NCI-H1105 treated with DMSO at 0.1 percent for 48 hours (cell line): ENCODE results near the gene ASCC1.
"Not testable (repeated sequence)": the region's sequence is repeated elsewhere in the genome, so short reads cannot be mapped to it uniquely, and the experiment has no call there.

Experiments used
- DNase-seq: peaks from one replicate; lab custom pipeline; 2025; lab: John Stamatoyannopoulos, UW

Gene ASCC1

DNA sequence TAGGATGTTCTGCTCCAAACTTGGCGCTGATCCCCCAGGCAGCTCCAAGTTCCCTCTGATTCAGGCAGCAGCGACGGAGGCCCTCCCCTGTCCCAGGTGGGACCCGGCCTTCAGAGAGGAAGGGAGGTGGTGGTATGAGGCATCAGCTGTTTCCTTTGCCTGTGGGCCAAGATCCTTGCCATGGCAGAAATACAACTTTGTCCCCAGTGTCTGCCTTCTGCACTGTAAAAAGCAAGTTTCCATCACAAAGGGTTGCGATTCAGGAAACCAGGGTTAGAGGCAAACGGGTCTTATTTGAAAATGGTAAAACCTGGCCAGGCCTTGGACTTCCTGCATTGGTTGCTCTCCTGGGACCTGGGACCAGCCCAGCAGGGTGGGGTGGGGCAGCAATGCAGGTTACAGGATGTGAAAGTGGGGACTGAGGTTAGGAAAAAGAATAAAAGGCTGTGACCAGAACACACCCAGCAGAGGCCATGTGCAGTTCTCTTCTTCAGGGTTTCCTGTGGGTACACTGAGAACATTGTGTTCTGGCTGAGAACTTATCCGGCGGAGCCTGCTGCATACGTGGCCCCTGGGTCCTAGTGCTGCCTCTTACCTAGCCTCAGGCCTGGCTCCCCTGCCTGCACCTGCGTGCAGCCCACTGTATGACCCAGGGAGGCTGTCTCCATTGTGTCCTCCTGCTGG is 32.5 kb upstream of the ASCC1 start:
- no peak for DNase-seq

DNA sequence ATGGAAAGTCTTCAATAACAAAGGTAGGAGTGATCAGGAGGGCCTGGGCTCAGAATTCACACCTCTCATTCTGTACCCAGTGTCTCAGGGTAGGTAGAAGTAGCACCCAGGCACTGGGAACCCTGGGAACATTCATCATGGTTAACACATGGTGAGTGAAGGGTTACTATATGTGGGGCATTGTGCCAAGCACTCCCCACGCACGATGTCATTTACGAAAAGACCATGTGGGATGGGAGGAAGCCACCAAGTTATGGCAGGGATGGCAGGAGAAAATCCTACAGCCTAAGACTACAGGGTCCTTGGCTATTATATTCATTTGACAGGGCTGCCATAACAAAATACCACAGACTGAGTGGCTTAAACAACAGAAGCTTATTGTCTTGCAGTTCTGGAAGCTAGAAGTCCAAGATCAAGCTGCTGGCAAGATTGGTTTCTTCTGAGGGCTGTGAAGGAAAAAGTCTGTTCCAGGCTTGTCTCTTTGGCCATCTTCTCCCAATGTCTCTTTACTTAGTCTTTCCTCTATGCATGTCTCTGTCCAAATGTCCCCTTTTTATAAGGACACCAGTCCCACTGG is 30.0 kb upstream of the ASCC1 start:
- DNase-seq: no peak

DNA sequence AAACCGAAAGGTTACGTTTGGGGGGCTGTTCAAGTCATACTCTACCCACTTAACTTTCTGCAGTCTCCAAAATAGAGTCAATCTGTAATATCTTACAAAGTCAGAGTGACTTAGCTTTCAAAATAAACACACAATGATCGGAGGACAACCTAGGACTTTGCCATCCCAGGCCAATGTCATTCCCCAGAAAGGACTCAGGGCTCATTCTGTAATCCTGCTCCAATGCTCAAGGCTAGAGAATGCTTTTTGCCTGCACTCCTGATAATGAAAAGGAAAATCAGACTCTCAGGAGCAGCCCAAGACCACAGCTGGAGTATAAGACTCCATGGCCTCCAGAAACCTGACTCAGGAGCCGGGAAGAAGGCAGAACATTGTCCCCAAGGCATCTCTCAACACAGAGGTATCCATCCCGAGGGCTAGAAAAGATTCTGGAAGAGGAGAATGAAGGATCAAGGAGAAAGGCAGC is 28.5 kb upstream of the ASCC1 start:
- DNase-seq: no peak

DNA sequence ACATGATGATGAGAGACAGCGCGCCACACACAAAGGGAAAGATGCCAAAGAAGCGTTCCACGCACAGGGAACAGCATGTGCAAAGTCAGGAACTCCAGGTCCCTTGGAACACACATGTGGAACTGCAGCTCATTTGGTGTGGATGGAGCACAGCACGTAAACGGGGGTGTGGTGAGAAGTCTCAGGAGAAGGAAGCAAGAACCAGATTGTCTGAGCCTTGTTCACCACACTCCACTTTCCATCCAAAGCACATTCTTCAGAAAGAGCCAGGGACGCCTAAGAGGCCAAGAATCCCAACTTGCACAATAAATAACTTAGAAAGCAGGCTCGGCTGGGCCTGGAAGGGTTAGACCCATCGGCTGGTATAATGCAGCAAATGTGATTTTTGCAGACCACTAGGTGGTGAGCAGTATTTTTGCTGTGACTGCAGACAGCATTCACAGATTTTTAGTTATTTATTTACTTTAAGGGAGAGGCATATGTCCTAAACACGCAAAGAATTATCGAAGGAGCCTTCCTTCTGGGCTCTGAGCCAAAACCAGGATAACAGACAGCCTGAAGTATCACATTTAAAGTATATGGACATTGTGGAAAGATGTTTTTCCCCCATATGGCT is 27.9 kb upstream of the ASCC1 start:
- no peak for DNase-seq

DNA sequence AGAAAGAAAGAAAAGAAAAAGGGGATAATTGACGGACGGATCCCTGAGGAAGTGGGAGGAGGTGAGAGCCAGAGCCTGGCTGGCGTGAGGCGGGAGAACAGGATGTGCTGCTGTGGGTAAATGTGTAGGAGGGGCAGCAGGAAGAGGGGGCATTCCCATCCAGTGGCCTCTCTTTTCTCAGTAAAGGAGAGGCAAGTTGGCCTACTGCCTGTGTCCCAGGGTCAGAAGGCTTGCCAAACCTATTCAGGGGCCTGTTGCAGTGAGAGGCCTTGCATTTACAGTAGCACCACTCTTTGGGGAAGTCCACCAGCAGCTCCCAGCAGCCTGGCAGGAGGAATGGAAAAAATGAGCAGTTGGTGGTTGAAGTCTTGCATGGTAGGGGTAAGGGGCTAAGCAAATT is 26.6 kb upstream of the ASCC1 start:
- no peak for DNase-seq

DNA sequence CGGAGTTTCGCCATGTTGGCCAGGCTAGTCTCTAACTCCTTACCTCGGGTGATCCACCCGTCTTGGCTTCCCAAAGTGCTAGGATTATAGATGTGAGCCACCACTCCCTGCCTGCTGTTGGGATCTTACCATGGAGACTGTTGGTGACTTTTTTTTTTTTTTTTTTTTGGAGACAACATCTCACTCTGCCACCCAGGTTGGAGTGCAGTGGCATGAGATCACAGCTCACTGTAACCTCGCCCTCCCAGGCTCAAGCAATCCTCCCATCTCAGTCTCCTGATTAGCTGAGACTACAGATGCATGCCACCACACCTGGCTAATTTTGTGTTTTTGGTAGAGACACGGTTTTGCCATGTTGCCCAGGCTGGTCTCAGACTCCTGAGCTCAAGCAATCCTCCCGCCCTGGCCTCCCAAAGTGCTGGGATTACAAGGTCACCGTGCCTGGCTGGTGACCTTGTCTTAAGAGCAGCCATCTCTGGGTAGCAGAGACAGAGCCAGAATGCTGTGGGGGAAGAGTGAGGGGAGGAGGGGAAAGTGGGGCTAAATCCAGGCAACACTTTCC is 25.7 kb upstream of the ASCC1 start:
- DNase-seq: no peak

DNA sequence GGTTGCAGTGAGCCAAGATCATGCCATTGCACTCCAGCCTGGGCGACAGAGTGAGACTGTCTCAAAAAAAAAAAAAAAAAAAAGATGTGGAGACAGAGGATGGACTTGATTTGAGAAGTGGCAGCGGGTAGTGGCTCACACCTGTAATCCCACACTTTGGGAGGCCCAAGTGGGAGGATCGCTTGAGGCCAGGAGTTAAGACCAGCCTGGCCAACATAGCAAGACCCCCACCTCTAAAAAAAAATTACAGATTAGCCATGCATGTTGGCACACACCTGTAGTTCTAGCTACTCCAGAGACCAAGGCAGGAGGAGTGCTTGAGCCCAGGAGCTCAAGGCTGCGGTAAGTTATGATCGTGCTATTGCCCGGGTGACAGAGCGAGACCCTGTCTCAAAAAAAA is 24.3 kb upstream of the ASCC1 start:
- no peak for DNase-seq

DNA sequence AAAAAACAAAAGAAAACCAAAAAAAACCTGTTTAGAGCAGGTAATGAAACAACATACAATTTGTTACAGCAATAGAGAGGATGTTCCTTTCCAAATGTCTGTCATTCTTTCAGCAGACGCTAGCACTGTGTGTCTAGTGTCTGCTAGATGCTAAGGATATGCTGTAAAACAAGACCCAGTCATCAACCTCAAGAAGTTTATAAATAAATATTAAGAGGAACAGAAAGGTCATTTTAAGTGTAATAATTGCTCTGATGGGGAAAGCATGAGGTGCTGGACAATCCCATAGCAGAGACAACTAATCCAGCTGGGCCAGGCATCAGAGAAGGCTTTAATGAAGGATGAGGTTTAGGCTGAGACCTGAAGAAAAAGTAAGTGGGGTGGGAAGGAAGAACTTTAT is 23.3 kb upstream of the ASCC1 start:
- no peak for DNase-seq

DNA sequence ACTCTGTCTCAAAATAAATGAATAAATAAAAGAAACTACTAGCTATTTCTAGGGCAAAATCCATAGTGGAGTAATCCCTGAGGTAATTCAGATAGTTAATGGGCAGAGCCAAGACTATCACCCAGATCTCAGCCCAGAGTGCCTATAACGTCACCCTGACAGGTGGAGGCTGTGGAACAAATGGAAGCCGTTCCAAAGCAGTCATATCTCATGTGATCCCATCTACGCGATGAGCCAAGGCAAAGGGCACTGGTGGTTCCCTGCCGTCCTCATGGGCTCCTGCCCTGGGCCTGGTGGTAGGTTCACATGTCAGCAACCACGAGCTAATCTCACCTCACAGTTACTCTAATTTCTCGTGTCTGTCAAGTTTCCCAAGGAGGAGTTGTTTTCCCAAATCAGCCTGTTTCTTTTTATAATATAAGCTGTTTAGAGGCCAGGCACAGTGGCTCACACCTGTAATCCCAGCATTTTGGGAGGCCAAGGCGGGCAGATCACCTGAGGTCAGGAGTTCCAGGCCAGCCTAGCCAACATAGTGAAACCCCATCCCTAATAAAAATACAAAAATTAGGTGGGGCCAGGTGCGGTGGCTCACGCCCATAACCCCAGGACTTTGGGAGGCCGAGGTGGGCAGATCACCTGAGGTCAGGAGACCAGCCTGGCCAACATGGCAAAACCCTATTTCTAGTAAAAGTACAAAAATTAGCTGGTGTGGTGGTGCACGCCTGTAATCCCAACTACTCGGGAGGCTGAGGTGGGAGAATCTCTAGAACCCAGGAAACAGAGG is 22.5 kb upstream of the ASCC1 start:
- DNase-seq: no peak

DNA sequence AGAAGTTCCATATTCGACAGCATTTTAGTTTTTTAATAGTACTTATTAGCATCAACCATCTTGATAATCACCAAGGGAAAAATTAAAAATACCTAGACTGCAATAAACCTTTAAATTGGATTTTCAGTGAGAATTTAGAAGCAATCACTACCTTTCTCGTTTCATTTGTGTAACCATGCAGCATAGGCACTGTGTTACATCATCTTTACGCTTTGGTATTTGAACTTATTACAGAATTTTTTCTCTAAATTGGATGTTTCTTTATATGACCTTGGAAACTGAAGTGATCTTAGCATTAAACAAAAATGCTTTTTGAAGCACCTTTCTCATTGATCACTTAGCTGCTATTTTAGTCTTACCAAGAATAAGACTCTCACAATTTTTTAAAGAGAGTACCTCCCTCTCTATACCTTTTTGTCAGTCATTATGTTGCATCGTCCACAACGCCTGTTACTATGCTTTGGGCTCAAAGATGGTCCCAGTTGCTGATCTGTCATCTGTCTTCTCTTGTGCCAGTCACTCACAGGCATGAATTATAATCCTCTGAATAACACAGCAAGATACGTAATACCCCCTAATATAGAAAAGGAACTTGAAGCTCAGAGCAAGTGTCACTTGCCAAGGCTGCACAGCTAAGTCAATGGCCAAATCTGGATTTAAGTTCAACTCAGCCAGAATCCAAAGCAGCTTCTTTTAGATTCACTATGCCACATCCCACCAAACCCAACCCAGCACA is 19.6 kb upstream of the ASCC1 start:
- no peak for DNase-seq

DNA sequence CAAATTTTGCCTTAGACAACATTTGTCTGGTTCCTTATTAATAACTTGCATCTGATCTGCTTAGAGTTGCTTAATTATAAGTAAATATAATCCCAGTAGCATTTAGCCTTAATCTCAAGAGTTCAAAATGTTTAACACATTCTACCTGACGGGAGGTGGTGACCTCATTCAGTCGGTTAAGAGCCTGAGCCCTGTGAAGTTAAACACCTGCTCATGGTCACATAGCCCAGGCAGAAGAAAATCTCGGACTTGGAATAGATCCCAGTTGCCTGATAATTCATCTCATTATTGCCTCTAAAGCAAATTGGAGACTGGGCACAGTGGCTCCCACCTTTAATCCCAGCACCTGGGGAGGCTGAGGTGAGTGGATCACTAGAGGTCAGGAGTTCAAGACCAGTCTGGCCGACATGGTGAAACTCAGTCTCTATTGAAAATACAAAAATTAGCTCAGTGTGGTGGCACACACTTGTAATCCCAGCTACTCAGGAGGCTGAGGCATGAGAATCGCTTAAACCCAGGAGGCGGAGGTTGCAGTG is 18.6 kb upstream of the ASCC1 start:
- DNase-seq: peak; percentile 25

DNA sequence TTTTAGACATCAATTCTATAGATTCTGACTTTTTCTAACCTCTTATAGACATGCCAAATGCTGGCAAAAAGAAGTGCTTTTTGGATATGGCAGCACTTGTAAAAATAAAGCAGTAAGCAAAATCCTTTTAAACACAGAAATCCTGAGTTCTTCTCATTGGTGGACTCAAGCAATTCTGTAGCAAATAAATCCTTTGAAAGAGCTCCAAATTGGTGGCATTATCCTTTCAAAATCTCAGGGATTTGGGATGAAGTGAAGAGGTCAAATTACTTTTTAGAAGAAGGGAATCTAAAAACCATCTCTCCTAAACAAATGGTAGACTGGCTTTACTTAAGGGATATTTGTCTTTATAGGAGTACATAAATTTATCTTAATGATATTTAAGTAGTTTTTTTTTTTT is 17.5 kb upstream of the ASCC1 start:
- no peak for DNase-seq

DNA sequence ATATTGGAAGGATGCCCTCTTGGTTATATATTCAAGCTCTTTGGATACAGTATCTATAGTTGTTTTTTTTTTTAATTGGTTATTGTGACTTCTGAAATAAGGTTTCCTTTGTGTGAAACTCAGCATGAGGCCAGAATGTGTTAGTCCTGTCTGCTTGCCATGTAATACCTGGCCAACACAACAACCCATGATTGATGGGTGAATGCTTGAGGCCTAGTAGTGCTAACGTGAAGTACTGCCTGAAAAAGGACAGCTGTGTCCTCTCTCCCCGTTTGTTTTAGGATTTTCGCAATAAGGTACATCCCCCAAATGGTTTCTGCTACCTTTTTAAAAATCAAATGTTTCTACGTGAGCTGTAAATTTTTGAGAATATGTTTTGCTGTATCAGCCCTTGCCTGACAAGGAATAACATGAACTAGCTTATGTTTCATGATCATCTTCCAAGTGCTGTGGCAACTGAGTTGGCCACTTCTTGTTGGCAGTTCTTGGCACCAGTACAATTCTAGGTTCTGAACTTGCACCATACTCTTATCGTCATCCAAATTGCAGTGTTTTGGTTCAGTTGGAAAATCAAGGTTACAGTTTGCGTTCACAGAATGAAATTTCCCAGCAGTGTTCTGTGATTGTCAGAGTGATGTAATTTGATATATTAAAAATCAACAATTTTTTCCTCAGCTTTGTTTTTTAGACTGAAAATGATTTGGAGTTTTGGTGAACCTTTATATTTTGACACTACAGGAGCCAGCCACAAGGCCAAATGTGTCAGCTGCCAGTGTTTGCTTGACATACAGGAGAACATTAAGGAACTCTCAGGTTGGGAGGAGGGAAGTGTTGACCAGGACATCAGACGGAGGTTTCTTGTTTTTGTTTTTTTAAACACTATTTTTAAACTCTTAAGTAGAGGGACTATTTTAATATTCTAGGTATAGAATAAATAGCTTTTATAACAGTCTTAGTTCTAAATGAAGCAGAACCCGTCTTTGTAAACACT is 13.5 kb upstream of the ASCC1 start:
- no peak for DNase-seq

DNA sequence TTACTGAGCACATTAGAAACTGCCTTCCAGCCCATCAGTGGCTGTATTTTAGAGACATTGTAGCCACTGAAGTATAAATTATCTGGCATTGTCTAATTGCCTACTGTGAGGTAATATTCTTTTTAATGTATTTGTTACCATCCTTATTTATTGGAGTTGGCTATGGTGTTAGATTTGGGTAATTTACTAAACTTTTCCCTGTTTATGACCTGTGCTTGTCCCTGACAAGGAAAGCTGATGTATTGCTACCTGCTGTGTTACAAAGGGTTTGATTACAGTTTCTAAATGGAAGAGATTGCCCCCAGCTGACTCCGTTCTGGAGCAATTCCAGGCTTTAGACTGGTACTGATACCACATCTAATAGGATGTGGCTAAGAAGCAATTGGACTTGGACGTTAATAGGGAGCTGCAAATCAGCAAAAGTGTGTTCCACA is 12.3 kb upstream of the ASCC1 start:
- peak; percentile 12 for DNase-seq

DNA sequence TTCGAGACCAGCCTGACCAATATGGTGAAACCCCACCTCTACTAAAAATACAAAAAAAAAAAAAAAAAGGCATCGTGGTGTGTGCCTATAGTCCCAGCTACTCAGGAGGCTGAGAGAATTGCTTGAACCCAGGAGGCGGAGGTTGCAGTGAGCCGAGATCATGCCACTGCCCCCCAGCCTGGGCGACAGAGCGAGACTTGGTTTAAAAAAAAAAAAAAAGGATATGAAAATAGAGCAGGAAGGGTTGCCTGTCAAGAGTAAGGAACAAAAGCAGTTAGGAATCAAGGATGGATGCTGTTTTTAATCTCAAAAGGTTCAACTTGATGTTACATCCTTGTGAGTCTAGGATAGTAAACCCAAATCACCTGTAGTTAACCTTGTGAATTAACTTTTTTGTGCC is 11.8 kb upstream of the ASCC1 start:
- DNase-seq: no peak

DNA sequence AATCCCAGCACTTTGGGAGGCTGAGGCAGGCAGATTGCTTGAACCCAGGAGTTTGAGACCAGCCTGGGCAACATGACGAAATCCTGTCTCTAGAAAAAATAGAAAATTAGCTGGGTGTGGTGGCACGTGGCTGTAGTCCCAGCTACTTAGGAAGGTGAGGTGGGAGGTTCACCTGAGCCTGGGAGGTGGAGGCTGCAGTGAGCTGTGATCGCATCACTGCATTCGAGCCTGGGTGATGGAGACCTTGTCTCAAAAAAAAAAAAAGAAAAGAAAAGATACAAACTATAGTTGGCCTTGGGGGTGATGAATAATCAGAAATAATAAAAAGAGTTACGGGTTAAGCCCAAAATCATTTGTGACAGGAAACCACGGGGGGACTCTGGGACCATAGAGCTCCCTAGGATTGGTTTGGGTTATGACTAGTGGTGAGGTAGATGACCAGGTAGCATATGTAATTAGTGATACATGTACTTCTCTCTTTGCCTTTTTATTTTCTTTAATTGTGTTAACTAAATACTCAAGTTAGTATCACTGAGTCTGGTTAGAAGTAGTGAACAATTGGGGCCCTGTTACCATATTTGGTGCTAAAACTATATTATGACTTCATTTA is 10.4 kb upstream of the ASCC1 start:
- no peak for DNase-seq

DNA sequence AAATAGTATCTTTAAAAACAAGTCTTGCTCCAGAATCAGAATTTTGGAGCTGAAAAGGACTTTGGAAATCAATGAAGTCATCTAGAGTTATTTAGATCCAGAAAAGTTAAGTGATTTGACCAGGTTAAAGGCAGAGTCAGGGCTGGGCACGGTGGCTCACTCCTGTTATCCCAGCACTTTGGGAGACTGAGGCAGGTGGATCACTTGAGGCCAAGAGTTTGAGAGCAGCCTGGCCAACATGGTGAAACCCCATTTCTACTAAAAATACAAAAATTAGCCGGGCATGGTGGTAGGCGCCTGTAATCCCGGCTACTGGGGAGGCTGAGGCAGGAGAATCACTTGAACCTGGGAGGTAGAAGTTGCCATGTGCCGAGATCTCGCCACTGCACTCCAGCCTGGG is 8.1 kb upstream of the ASCC1 start:
- not testable (repeated sequence) for DNase-seq

DNA sequence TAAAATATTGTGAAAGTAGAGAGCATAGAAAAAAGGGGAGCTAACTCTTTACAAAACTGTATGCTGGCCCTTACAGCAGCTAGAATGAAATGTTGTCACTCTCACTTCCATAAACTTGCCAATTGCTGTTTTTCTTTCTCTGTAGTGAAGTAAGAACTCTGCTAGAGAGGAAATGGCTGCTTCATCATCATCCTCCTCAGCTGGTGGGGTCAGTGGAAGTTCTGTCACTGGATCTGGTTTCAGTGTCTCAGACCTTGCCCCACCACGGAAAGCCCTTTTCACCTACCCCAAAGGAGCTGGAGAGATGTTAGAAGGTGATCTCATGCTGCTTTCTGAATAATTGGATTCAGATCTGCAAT is 7.6 kb upstream of the ASCC1 start:
- no peak for DNase-seq

DNA sequence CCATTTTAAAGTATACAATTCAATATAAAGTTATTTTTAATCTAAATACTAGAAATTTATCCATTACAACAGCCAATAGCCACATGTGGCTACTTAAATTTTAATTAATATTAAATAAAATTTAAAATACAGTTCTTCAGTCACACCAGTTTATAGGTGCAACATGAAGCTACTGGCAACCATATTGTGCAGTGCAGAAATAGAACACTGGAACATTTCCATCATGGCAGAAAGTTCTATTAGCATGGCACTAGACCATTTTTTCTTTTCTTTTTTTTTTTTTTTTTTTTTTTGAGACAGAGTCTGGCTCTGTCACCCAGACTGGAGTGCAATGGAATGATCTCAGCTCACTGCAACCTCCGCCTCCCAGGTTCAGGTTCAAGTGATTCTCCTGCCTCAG is 5.2 kb upstream of the ASCC1 start:
- DNase-seq: no peak

DNA sequence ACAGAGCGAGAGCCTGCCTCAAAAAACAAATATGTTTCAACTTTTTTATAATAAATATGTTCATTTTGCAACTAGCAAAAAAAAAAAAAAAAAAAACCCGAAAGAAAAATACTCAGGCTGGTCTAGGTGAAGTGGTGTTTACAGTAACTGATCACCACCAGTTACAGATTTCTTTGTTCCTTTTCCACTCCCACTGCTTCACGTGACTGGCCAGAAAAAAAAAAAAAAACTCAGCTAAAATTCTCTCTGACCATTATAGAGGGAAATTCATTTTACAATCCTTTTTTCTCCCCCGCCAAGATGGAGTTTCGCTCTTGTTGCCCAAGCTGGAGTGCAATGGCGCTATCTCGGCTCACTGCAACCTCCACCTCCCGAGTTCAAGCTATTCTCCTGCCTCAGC is 4.6 kb upstream of the ASCC1 start:
- no peak for DNase-seq
